GM23338 (cell line): ENCODE measurements around the gene PAMR1. TPM values are rescaled to one million over a fixed set of nuclear protein-coding genes. Genes with fewer than 3 reads are reported as not detected.

Experiments
- ATAC-seq: fragments of 200-7000 bp; cut with Tn5 transposase; 3 replicates; pipeline ENCODE4 v1.9.1; 2020
- DNase-seq: peaks from one replicate; pipeline ENCODE4 v3.0.0-alpha.2; 2015; ENCODE audit warnings: low spot score
- H2AFZ ChIP-seq: fragments of 200-600 bp; sonication (generic); 2 replicates; pipeline ENCODE4 v1.8.0; 2016; ENCODE audit warnings: antibody characterized with exemption, mild to moderate bottlenecking, moderate library complexity
- H3F3A ChIP-seq: fragments of 200-600 bp; sonication (generic); replicated peaks from 2 replicates; pipeline ENCODE4 v1.8.0; 2017; ENCODE audit warnings: antibody characterized with exemption, mixed run types, low read depth
- H3K27ac ChIP-seq: fragments of 200-600 bp; sonication (generic); 2 replicates; pipeline ENCODE4 v1.6.1; 2016; ENCODE audit warnings: low read depth
- H3K27me3 ChIP-seq: fragments of 200-600 bp; sonication (generic); 2 replicates; pipeline ENCODE4 v1.8.0; 2016; ENCODE audit warnings: mild to moderate bottlenecking, mixed run types, moderate library complexity; ENCODE audit not compliant: insufficient read depth
- H3K36me3 ChIP-seq: fragments of 200-600 bp; sonication (generic); 2 replicates; pipeline ENCODE4 v1.8.0; 2016; ENCODE audit warnings: mild to moderate bottlenecking; ENCODE audit not compliant: insufficient read depth
- H3K4me1 ChIP-seq: fragments of 200-600 bp; sonication (generic); 2 replicates; pipeline ENCODE4 v1.8.0; 2016; ENCODE audit warnings: mild to moderate bottlenecking, moderate library complexity; ENCODE audit not compliant: insufficient read depth
- H3K4me2 ChIP-seq: fragments of 200-600 bp; sonication (generic); 2 replicates; pipeline ENCODE4 v1.7.1; 2017; ENCODE audit warnings: mixed run types
- H3K4me3 ChIP-seq: fragments of 200-600 bp; sonication (generic); 2 replicates; pipeline ENCODE4 v1.6.1; 2016; ENCODE audit warnings: mixed run types
- H3K79me2 ChIP-seq: fragments of 200-600 bp; sonication (generic); replicated peaks from 2 replicates; pipeline ENCODE4 v1.8.0; 2017; ENCODE audit warnings: mild to moderate bottlenecking; ENCODE audit not compliant: insufficient read depth
- H3K9me2 ChIP-seq: fragments of 200-600 bp; sonication (generic); 2 replicates; pipeline ENCODE4 v1.8.0; 2017; ENCODE audit not compliant: insufficient read depth
- H4K20me1 ChIP-seq: fragments of 200-600 bp; sonication (generic); replicated peaks from 2 replicates; pipeline ENCODE4 v1.8.0; 2017; ENCODE audit warnings: mild to moderate bottlenecking; ENCODE audit not compliant: insufficient read depth
- H3K27ac Mint-ChIP-seq: 2 replicates; pipeline ENCODE4 v1.8.0; 2020; ENCODE audit warnings: inconsistent platforms, mild to moderate bottlenecking, moderate library complexity, mixed read lengths
- H3K27me3 Mint-ChIP-seq: 3 replicates; pipeline ENCODE4 v1.8.0; 2022; ENCODE audit warnings: low read depth, mild to moderate bottlenecking, moderate library complexity, mixed read lengths, inconsistent platforms; ENCODE audit not compliant: insufficient read depth, poor library complexity
- H3K36me3 Mint-ChIP-seq: 3 replicates; pipeline ENCODE4 v1.8.0; 2021; ENCODE audit warnings: low read depth, mild to moderate bottlenecking, inconsistent platforms, moderate library complexity, mixed read lengths
- H3K4me1 Mint-ChIP-seq: 3 replicates; pipeline ENCODE4 v1.8.0; 2020; ENCODE audit warnings: mild to moderate bottlenecking, inconsistent platforms, mixed read lengths
- H3K4me3 Mint-ChIP-seq: 3 replicates; pipeline ENCODE4 v1.8.0; 2021; ENCODE audit warnings: moderate library complexity, mild to moderate bottlenecking, inconsistent platforms, mixed read lengths
- H3K9me3 Mint-ChIP-seq: 3 replicates; pipeline ENCODE4 v1.8.0; 2020; ENCODE audit warnings: moderate library complexity, mild to moderate bottlenecking, inconsistent platforms, mixed read lengths
- CREB1 ChIP-seq: fragments of 250-450 bp; sonication (Bioruptor Pico); IDR thresholded peaks from 2 replicates; pipeline ENCODE4 v1.5.0; 2020; ENCODE audit warnings: low read depth, mild to moderate bottlenecking, moderate library complexity
- EZH2phosphoT487 ChIP-seq: fragments of 200-600 bp; sonication (generic); IDR thresholded peaks from one replicate; pipeline ENCODE4 v1.8.1; 2018; ENCODE audit warnings: antibody characterized with exemption; ENCODE audit not compliant: unreplicated experiment
- JUNB ChIP-seq: IDR thresholded peaks from one replicate; pipeline ENCODE4 v1.6.1; 2016; ENCODE audit warnings: antibody characterized with exemption; ENCODE audit not compliant: unreplicated experiment
- NANOG ChIP-seq: IDR thresholded peaks from 2 replicates; pipeline ENCODE4 v1.6.1; 2016; ENCODE audit warnings: antibody characterized with exemption, borderline replicate concordance
- POLR2AphosphoS5 ChIP-seq: IDR thresholded peaks from 2 replicates; pipeline ENCODE4 v1.6.1; 2016; ENCODE audit warnings: antibody characterized with exemption, low read depth
- STAT1 ChIP-seq: IDR thresholded peaks from one replicate; pipeline ENCODE4 v1.6.1; 2016; ENCODE audit warnings: antibody characterized with exemption; ENCODE audit not compliant: unreplicated experiment
- ZNF114 ChIP-seq: fragments of 250-450 bp; sonication (Bioruptor Pico); IDR thresholded peaks from 2 replicates; pipeline ENCODE4 v1.5.0; 2020; ENCODE audit warnings: mild to moderate bottlenecking, moderate library complexity
- ZNF331 ChIP-seq: fragments of 250-450 bp; sonication (Bioruptor Pico); IDR thresholded peaks from 2 replicates; pipeline ENCODE4 v1.5.0; 2020; ENCODE audit warnings: low read depth, mild to moderate bottlenecking, moderate library complexity
- polyA plus RNA-seq: library from polyadenylated mRNA; unstranded; fragments of >200 nt; fragmentation: Nextera tagmentation; extraction: Ambion mirVana; gene quantifications from 2 replicates; pipeline ENCODE4 v1.2.1, GENCODE V29; 2016
- total RNA-seq: library from RNA; depleted of rRNA; stranded (reverse); fragments of >200 nt; shearing (Covaris generic); gene quantifications from 2 replicates; pipeline ENCODE4 v1.2.3, GENCODE V29; 2014
- TF ChIP-seq, protein P1 (sequence below): fragments of 250-450 bp; sonication (Bioruptor Pico); IDR thresholded peaks from 2 replicates; pipeline ENCODE4 v1.5.0; 2020; ENCODE audit warnings: mild to moderate bottlenecking, moderate library complexity
- TF ChIP-seq, protein P2 (sequence below): IDR thresholded peaks from 2 replicates; pipeline ENCODE4 v1.6.1; 2016; ENCODE audit warnings: antibody characterized with exemption

Gene PAMR1
- total and polyA plus RNA-seq, 2 experiments from 2014 or later, result 1.6 to 3.1 TPM

DNA sequence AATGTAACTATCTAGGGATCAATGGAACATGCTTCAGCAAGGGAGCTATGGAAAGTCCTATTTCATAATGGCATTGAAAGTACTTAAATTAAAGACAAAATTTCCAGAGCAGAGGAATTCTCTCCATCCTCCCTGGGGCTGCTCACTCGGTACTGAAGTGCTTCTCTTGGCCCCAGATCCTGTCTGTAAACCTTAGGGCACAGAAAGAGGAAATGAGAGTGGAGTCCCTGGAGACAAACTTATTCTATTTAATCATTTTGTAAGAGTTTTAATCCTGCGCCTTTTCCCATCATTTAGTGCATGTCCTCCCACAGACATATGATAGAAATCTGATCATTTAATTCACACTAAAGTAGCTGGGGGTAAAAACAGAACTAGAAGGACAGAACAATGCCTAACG lies 20.9 kb upstream of the PAMR1 start:
- Mint-ChIP-seq H3K36me3 (no peaks in the 10 kb centered on the region), H3K4me3 (no peak overlapping the region), H3K9me3 (no peaks in the 10 kb centered on the region; the same call in 2 of the 3 replicates), H3K27me3 (peaks cover 5% of the 10 kb centered on the region), H3K4me1 (peaks cover 18% of the 10 kb centered on the region), H3K27ac (no peak overlapping the region)
- H3K4me2 ChIP-seq, result no peak overlapping the region
- H3K4me1 ChIP-seq, result peaks cover 8% of the 10 kb centered on the region
- no peak for DNase-seq
- no peak overlapping the region for H2AFZ ChIP-seq
- H3K36me3 ChIP-seq, result no peaks in the 10 kb centered on the region
- H3K4me3 ChIP-seq, result no peak overlapping the region
- no peaks in the 10 kb centered on the region for H4K20me1 ChIP-seq
- H3K79me2 ChIP-seq, result no peaks in the 10 kb centered on the region
- no peaks in the 10 kb centered on the region for H3K27me3 ChIP-seq
- no peak overlapping the region for H3K27ac ChIP-seq
- TF ChIP-seq JUNB (no peak), NANOG (no peak), STAT1 (no peak), ZNF331 (CRISPR knock-in tag) (no peak), EZH2phosphoT487 (no peak), CREB1 (CRISPR knock-in tag) (no peak), ZNF114 (no peak), POLR2AphosphoS5 (no peak)
- TF ChIP-seq, protein P1, sequence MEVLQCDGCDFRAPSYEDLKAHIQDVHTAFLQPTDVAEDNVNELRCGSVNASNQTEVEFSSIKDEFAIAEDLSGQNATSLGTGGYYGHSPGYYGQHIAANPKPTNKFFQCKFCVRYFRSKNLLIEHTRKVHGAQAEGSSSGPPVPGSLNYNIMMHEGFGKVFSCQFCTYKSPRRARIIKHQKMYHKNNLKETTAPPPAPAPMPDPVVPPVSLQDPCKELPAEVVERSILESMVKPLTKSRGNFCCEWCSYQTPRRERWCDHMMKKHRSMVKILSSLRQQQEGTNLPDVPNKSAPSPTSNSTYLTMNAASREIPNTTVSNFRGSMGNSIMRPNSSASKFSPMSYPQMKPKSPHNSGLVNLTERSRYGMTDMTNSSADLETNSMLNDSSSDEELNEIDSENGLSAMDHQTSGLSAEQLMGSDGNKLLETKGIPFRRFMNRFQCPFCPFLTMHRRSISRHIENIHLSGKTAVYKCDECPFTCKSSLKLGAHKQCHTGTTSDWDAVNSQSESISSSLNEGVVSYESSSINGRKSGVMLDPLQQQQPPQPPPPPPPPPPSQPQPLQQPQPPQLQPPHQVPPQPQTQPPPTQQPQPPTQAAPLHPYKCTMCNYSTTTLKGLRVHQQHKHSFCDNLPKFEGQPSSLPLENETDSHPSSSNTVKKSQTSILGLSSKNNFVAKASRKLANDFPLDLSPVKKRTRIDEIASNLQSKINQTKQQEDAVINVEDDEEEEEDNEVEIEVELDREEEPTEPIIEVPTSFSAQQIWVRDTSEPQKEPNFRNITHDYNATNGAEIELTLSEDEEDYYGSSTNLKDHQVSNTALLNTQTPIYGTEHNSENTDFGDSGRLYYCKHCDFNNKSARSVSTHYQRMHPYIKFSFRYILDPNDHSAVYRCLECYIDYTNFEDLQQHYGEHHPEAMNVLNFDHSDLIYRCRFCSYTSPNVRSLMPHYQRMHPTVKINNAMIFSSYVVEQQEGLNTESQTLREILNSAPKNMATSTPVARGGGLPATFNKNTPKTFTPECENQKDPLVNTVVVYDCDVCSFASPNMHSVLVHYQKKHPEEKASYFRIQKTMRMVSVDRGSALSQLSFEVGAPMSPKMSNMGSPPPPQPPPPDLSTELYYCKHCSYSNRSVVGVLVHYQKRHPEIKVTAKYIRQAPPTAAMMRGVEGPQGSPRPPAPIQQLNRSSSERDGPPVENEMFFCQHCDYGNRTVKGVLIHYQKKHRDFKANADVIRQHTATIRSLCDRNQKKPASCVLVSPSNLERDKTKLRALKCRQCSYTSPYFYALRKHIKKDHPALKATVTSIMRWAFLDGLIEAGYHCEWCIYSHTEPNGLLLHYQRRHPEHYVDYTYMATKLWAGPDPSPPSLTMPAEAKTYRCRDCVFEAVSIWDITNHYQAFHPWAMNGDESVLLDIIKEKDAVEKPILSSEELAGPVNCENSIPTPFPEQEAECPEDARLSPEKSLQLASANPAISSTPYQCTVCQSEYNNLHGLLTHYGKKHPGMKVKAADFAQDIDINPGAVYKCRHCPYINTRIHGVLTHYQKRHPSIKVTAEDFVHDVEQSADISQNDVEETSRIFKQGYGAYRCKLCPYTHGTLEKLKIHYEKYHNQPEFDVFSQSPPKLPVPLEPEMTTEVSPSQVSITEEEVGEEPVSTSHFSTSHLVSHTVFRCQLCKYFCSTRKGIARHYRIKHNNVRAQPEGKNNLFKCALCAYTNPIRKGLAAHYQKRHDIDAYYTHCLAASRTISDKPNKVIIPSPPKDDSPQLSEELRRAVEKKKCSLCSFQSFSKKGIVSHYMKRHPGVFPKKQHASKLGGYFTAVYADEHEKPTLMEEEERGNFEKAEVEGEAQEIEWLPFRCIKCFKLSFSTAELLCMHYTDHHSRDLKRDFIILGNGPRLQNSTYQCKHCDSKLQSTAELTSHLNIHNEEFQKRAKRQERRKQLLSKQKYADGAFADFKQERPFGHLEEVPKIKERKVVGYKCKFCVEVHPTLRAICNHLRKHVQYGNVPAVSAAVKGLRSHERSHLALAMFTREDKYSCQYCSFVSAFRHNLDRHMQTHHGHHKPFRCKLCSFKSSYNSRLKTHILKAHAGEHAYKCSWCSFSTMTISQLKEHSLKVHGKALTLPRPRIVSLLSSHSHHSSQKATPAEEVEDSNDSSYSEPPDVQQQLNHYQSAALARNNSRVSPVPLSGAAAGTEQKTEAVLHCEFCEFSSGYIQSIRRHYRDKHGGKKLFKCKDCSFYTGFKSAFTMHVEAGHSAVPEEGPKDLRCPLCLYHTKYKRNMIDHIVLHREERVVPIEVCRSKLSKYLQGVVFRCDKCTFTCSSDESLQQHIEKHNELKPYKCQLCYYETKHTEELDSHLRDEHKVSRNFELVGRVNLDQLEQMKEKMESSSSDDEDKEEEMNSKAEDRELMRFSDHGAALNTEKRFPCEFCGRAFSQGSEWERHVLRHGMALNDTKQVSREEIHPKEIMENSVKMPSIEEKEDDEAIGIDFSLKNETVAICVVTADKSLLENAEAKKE (CRISPR knock-in tag), result no peak
- TF ChIP-seq, protein P2, sequence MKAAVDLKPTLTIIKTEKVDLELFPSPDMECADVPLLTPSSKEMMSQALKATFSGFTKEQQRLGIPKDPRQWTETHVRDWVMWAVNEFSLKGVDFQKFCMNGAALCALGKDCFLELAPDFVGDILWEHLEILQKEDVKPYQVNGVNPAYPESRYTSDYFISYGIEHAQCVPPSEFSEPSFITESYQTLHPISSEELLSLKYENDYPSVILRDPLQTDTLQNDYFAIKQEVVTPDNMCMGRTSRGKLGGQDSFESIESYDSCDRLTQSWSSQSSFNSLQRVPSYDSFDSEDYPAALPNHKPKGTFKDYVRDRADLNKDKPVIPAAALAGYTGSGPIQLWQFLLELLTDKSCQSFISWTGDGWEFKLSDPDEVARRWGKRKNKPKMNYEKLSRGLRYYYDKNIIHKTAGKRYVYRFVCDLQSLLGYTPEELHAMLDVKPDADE, result no peak
- no peak for ATAC-seq
- H3F3A ChIP-seq, result no peaks in the 10 kb centered on the region
- H3K9me2 ChIP-seq, result no peaks in the 10 kb centered on the region
